ENCODE data around the gene MLXIP.

The MLXIP gene

GRCh38 chr12:122126713-122127597 lies 48.4 kb downstream of the MLXIP start:
- DNase-seq (ENCODE audit: low spot score), result no peak

- no peak for DNase-seq (ENCODE audit: low spot score)
Measured at GRCh38 chr12:122127839-122128238, 49.3 kb downstream of the MLXIP start.

- no peak for DNase-seq (ENCODE audit: low spot score)
Measured at GRCh38 chr12:122128481-122128880, 49.9 kb downstream of the MLXIP start.

- no peak for DNase-seq (ENCODE audit: low spot score)
Measured at GRCh38 chr12:122129131-122129530, 50.6 kb downstream of the MLXIP start.

GRCh38 chr12:122130150-122130549 lies 51.6 kb downstream of the MLXIP start:
- no peak for DNase-seq (ENCODE audit: low spot score)

- no peak for DNase-seq (ENCODE audit: low spot score)
Measured at GRCh38 chr12:122133192-122133950, 54.8 kb downstream of the MLXIP start.

- no peak for DNase-seq (ENCODE audit: low spot score)
Measured at GRCh38 chr12:122135437-122136031, 57.0 kb downstream of the MLXIP start.

GRCh38 chr12:122137229-122137628 lies 58.7 kb downstream of the MLXIP start:
- no peak for DNase-seq (ENCODE audit: low spot score)

- no peak for DNase-seq (ENCODE audit: low spot score)
Measured at GRCh38 chr12:122137681-122138080, 59.1 kb downstream of the MLXIP start.

GRCh38 chr12:122138181-122138580 lies 59.6 kb downstream of the MLXIP start:
- no peak for DNase-seq (ENCODE audit: low spot score)

- no peak for DNase-seq (ENCODE audit: low spot score)
Measured at GRCh38 chr12:122138616-122139015, 60.1 kb downstream of the MLXIP start.

- DNase-seq (ENCODE audit: low spot score), result no peak
Measured at GRCh38 chr12:122139266-122139665, 60.7 kb downstream of the MLXIP start.

GRCh38 chr12:122139941-122140340 lies 61.4 kb downstream of the MLXIP start:
- DNase-seq (ENCODE audit: low spot score), result no peak

- no peak for DNase-seq (ENCODE audit: low spot score)
Measured at GRCh38 chr12:122140467-122141257, 62.1 kb downstream of the MLXIP start.

- no peak for DNase-seq (ENCODE audit: low spot score)
Measured at GRCh38 chr12:122141911-122142725, 63.6 kb downstream of the MLXIP start.

- no peak for DNase-seq (ENCODE audit: low spot score)
Measured at GRCh38 chr12:122142857-122143256, 64.3 kb downstream of the MLXIP start.

GRCh38 chr12:122144885-122145284 lies 66.3 kb downstream of the MLXIP start:
- DNase-seq (ENCODE audit: low spot score), result no peak

GRCh38 chr12:122145505-122146330 lies 67.2 kb downstream of the MLXIP start:
- DNase-seq (ENCODE audit: low spot score), result no peak

- DNase-seq (ENCODE audit: low spot score), result no peak
Measured at GRCh38 chr12:122147514-122148290, 69.1 kb downstream of the MLXIP start.

Data from CD4-positive, alpha-beta T cell treated with Interleukin-2 at 100 ng/mL for 4 hours (primary cell).